WTC11 (cell line): ENCODE data around the gene SLA2. TPM values are rescaled to one million over a fixed set of nuclear protein-coding genes. Genes with fewer than 3 reads are reported as not detected.

Experiments used
- ATAC-seq: fragments of 200-7000 bp; cut with Tn5 transposase; 2 replicates; pipeline ENCODE4 v1.10.0; 2021; ENCODE audit warnings: mild to moderate bottlenecking, moderate library complexity
- CTCF ChIA-PET: fragments of 300-600 bp; sonication (Branson Sonifier 250); formaldehyde crosslinking; loops from one replicate; lab custom pipeline; 2021; ENCODE audit warnings: antibody characterized with exemption; lab: Charles Lee
- POLR2A ChIA-PET: fragments of 350-600 bp; sonication (Branson Sonifier 250); formaldehyde crosslinking; loops from one replicate; lab custom pipeline; 2021; ENCODE audit warnings: antibody characterized with exemption; lab: Charles Lee
- DNase-seq: peaks from one replicate; pipeline ENCODE4 v3.0.0; 2021; ENCODE audit warnings: low spot score
- H3K27ac Mint-ChIP-seq: 2 replicates; pipeline ENCODE4 v1.8.0; 2021; ENCODE audit warnings: mixed read lengths
- H3K27me3 Mint-ChIP-seq: 2 replicates; pipeline ENCODE4 v1.8.0; 2021; ENCODE audit warnings: low read depth, mild to moderate bottlenecking, moderate library complexity, mixed read lengths
- H3K36me3 Mint-ChIP-seq: 2 replicates; pipeline ENCODE4 v1.8.0; 2021; ENCODE audit warnings: mixed read lengths
- H3K4me1 Mint-ChIP-seq: 2 replicates; pipeline ENCODE4 v1.8.0; 2022; ENCODE audit warnings: mixed read lengths
- H3K4me3 Mint-ChIP-seq: 2 replicates; pipeline ENCODE4 v1.8.0; 2021; ENCODE audit warnings: mild to moderate bottlenecking, moderate library complexity, mixed read lengths
- H3K9me3 Mint-ChIP-seq: 2 replicates; pipeline ENCODE4 v1.8.0; 2021; ENCODE audit warnings: mixed read lengths
- CBFB ChIP-seq: sonication (generic); formaldehyde crosslinking; IDR thresholded peaks from 2 replicates; pipeline ENCODE4 v1.8.1; 2022; ENCODE audit warnings: mild to moderate bottlenecking, low read depth, missing genetic modification reagents
- E2F1 ChIP-seq: sonication (generic); formaldehyde crosslinking; IDR thresholded peaks from 2 replicates; pipeline ENCODE4 v1.8.0; 2022; ENCODE audit warnings: mild to moderate bottlenecking, missing genetic modification reagents
- E2F4 ChIP-seq: sonication (generic); formaldehyde crosslinking; IDR thresholded peaks from 2 replicates; pipeline ENCODE4 v1.8.1; 2022; ENCODE audit warnings: low read depth, mild to moderate bottlenecking, moderate library complexity, missing genetic modification reagents, borderline replicate concordance
- ESRRA ChIP-seq: sonication (generic); formaldehyde crosslinking; IDR thresholded peaks from 2 replicates; pipeline ENCODE4 v1.8.1; 2022; ENCODE audit warnings: mild to moderate bottlenecking, missing genetic modification reagents, borderline replicate concordance
- MYBL2 ChIP-seq: sonication (generic); formaldehyde crosslinking; IDR thresholded peaks from 2 replicates; pipeline ENCODE4 v1.8.1; 2023; ENCODE audit warnings: mild to moderate bottlenecking, moderate library complexity, missing genetic modification reagents
- NFATC4 ChIP-seq: fragments of 250-450 bp; sonication (Bioruptor Pico); IDR thresholded peaks from 2 replicates; pipeline ENCODE4 v1.9.0; 2021; ENCODE audit warnings: mild to moderate bottlenecking
- NR1H2 ChIP-seq: sonication (generic); formaldehyde crosslinking; IDR thresholded peaks from 2 replicates; pipeline ENCODE4 v1.9.0; 2021; ENCODE audit warnings: mild to moderate bottlenecking, moderate library complexity, missing genetic modification reagents
- OVOL2 ChIP-seq: fragments of 250-450 bp; sonication (Bioruptor Pico); IDR thresholded peaks from 2 replicates; pipeline ENCODE4 v1.9.0; 2021; ENCODE audit warnings: mild to moderate bottlenecking, borderline replicate concordance
- PRRX2 ChIP-seq: fragments of 250-450 bp; sonication (Bioruptor Pico); IDR thresholded peaks from 2 replicates; pipeline ENCODE4 v1.8.0; 2021; ENCODE audit warnings: mild to moderate bottlenecking
- SMAD3 ChIP-seq: sonication (generic); formaldehyde crosslinking; IDR thresholded peaks from 2 replicates; pipeline ENCODE4 v1.8.0; 2022; ENCODE audit warnings: missing genetic modification reagents, mild to moderate bottlenecking, borderline replicate concordance
- SMAD4 ChIP-seq: sonication (generic); formaldehyde crosslinking; IDR thresholded peaks from 2 replicates; pipeline ENCODE4 v1.8.0; 2022; ENCODE audit warnings: mild to moderate bottlenecking, missing genetic modification reagents
- STAT6 ChIP-seq: sonication (generic); formaldehyde crosslinking; conservative IDR thresholded peaks from 2 replicates; pipeline ENCODE4 v1.8.1; 2023; ENCODE audit warnings: mild to moderate bottlenecking, low read depth, missing genetic modification reagents, moderate library complexity
- TEAD1 ChIP-seq: sonication (generic); formaldehyde crosslinking; IDR thresholded peaks from 2 replicates; pipeline ENCODE4 v1.8.0; 2022; ENCODE audit warnings: mild to moderate bottlenecking, missing genetic modification reagents
- TP53 ChIP-seq: sonication (generic); formaldehyde crosslinking; IDR thresholded peaks from 2 replicates; pipeline ENCODE4 v1.8.1; 2023; ENCODE audit warnings: mild to moderate bottlenecking, missing genetic modification reagents
- ZNF219 ChIP-seq: sonication (generic); formaldehyde crosslinking; IDR thresholded peaks from 2 replicates; pipeline ENCODE4 v1.8.0; 2023; ENCODE audit warnings: missing genetic modification reagents, mild to moderate bottlenecking, borderline replicate concordance
- ZNF396 ChIP-seq: fragments of 250-450 bp; sonication (Bioruptor Pico); IDR thresholded peaks from 2 replicates; pipeline ENCODE4 v1.8.0; 2021; ENCODE audit warnings: mild to moderate bottlenecking, moderate library complexity, borderline replicate concordance
- ZNF671 ChIP-seq: fragments of 250-450 bp; sonication (Bioruptor Pico); IDR thresholded peaks from 2 replicates; pipeline ENCODE4 v1.8.0; 2021; ENCODE audit warnings: mild to moderate bottlenecking
- ZSCAN18 ChIP-seq: fragments of 250-450 bp; sonication (Bioruptor Pico); IDR thresholded peaks from 2 replicates; pipeline ENCODE4 v2.1.2; 2022; ENCODE audit warnings: mild to moderate bottlenecking, moderate library complexity
- total RNA-seq: library from RNA; stranded (reverse); gene quantifications from 3 replicates; pipeline ENCODE4 v1.2.3, GENCODE V29; 2021
- TF ChIP-seq, protein P1 (sequence below): sonication (generic); formaldehyde crosslinking; IDR thresholded peaks from 2 replicates; pipeline ENCODE4 v1.8.0; 2023; ENCODE audit warnings: mild to moderate bottlenecking, missing genetic modification reagents
- TF ChIP-seq, protein P2 (sequence below): sonication (generic); formaldehyde crosslinking; IDR thresholded peaks from 2 replicates; pipeline ENCODE4 v1.8.1; 2023; ENCODE audit warnings: mild to moderate bottlenecking, missing genetic modification reagents
- TF ChIP-seq, protein P3 (sequence below): fragments of 250-450 bp; sonication (Bioruptor Pico); IDR thresholded peaks from 2 replicates; pipeline ENCODE4 v1.9.0; 2021; ENCODE audit warnings: mild to moderate bottlenecking
- TF ChIP-seq, protein P4 (sequence below): sonication (generic); formaldehyde crosslinking; IDR thresholded peaks from 2 replicates; pipeline ENCODE4 v1.8.1; 2022; ENCODE audit warnings: mild to moderate bottlenecking, missing genetic modification reagents, moderate library complexity, borderline replicate concordance
- TF ChIP-seq, protein P5 (sequence below): sonication (generic); formaldehyde crosslinking; IDR thresholded peaks from 2 replicates; pipeline ENCODE4 v1.8.1; 2023; ENCODE audit warnings: mild to moderate bottlenecking, missing genetic modification reagents, moderate library complexity

Gene SLA2
- total RNA-seq, 1 experiment from 2014 or later, result 0.17 TPM

- ChIA-PET CTCF (interaction anchor here (0.8 to 2.6 kb wide), 7 partner anchors 11 to 246 kb away, joined by 3 to 12 read pairs (median 6); partner anchors contain the start of genes MYL9 and RAB5IF), POLR2A (interaction anchor here (0.5 kb wide), 1 partner anchor 13 kb away, joined by 3 read pairs; no protein-coding TSS in a partner anchor)
- no peak overlapping the region for H3K4me3 Mint-ChIP-seq
- no peak for DNase-seq
- TF ChIP-seq SMAD3 (CRISPR knock-in tag) (no peak), ESRRA (no peak), MYBL2 (CRISPR knock-in tag) (no peak), ZNF671 (CRISPR knock-in tag) (no peak), CBFB (CRISPR knock-in tag) (no peak), TEAD1 (CRISPR knock-in tag) (no peak), OVOL2 (CRISPR knock-in tag) (no peak), E2F4 (no peak), ZNF396 (CRISPR knock-in tag) (no peak), NFATC4 (no peak), PRRX2 (no peak)
- TF ChIP-seq, protein P1, sequence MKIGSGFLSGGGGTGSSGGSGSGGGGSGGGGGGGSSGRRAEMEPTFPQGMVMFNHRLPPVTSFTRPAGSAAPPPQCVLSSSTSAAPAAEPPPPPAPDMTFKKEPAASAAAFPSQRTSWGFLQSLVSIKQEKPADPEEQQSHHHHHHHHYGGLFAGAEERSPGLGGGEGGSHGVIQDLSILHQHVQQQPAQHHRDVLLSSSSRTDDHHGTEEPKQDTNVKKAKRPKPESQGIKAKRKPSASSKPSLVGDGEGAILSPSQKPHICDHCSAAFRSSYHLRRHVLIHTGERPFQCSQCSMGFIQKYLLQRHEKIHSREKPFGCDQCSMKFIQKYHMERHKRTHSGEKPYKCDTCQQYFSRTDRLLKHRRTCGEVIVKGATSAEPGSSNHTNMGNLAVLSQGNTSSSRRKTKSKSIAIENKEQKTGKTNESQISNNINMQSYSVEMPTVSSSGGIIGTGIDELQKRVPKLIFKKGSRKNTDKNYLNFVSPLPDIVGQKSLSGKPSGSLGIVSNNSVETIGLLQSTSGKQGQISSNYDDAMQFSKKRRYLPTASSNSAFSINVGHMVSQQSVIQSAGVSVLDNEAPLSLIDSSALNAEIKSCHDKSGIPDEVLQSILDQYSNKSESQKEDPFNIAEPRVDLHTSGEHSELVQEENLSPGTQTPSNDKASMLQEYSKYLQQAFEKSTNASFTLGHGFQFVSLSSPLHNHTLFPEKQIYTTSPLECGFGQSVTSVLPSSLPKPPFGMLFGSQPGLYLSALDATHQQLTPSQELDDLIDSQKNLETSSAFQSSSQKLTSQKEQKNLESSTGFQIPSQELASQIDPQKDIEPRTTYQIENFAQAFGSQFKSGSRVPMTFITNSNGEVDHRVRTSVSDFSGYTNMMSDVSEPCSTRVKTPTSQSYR (CRISPR knock-in tag), result no peak
- H3K9me3 Mint-ChIP-seq, result no peaks in the 10 kb centered on the region
- no peaks in the 10 kb centered on the region for H3K27me3 Mint-ChIP-seq
- peaks cover 9% of the 10 kb centered on the region for H3K4me1 Mint-ChIP-seq
- no peak for ATAC-seq
- no peaks in the 10 kb centered on the region for H3K36me3 Mint-ChIP-seq
- H3K27ac Mint-ChIP-seq, result no peak overlapping the region
Observed at GRCh38 chr20:36623444-36623843, 22.6 kb downstream of the SLA2 start.

GRCh38 chr20:36620917-36621316 is 25.1 kb downstream of the SLA2 start:
- peaks cover 9% of the 10 kb centered on the region for H3K4me1 Mint-ChIP-seq
- TF ChIP-seq ZSCAN18 (no peak), ZNF219 (CRISPR knock-in tag) (no peak), NR1H2 (CRISPR knock-in tag) (no peak), E2F1 (no peak), SMAD4 (no peak), STAT6 (CRISPR knock-in tag) (no peak), TP53 (CRISPR knock-in tag) (no peak)
- TF ChIP-seq, protein P2, sequence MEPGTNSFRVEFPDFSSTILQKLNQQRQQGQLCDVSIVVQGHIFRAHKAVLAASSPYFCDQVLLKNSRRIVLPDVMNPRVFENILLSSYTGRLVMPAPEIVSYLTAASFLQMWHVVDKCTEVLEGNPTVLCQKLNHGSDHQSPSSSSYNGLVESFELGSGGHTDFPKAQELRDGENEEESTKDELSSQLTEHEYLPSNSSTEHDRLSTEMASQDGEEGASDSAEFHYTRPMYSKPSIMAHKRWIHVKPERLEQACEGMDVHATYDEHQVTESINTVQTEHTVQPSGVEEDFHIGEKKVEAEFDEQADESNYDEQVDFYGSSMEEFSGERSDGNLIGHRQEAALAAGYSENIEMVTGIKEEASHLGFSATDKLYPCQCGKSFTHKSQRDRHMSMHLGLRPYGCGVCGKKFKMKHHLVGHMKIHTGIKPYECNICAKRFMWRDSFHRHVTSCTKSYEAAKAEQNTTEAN (CRISPR knock-in tag), result no peak
- TF ChIP-seq, protein P3, sequence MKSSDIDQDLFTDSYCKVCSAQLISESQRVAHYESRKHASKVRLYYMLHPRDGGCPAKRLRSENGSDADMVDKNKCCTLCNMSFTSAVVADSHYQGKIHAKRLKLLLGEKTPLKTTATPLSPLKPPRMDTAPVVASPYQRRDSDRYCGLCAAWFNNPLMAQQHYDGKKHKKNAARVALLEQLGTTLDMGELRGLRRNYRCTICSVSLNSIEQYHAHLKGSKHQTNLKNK, result no peak
- TF ChIP-seq, protein P4, sequence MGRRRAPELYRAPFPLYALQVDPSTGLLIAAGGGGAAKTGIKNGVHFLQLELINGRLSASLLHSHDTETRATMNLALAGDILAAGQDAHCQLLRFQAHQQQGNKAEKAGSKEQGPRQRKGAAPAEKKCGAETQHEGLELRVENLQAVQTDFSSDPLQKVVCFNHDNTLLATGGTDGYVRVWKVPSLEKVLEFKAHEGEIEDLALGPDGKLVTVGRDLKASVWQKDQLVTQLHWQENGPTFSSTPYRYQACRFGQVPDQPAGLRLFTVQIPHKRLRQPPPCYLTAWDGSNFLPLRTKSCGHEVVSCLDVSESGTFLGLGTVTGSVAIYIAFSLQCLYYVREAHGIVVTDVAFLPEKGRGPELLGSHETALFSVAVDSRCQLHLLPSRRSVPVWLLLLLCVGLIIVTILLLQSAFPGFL (CRISPR knock-in tag), result no peak
- TF ChIP-seq, protein P5, sequence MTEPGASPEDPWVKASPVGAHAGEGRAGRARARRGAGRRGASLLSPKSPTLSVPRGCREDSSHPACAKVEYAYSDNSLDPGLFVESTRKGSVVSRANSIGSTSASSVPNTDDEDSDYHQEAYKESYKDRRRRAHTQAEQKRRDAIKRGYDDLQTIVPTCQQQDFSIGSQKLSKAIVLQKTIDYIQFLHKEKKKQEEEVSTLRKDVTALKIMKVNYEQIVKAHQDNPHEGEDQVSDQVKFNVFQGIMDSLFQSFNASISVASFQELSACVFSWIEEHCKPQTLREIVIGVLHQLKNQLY (CRISPR knock-in tag), result no peak
- H3K36me3 Mint-ChIP-seq, result no peaks in the 10 kb centered on the region
- H3K9me3 Mint-ChIP-seq, result no peaks in the 10 kb centered on the region
- H3K4me3 Mint-ChIP-seq, result no peak overlapping the region
- ATAC-seq, result no peak
- POLR2A ChIA-PET, result no interaction called here
- no peak overlapping the region for H3K27ac Mint-ChIP-seq
- CTCF ChIA-PET, result interaction anchor here (0.7 kb wide), 1 partner anchor 12 kb away, joined by 6 read pairs; no protein-coding TSS in a partner anchor
- no peak for DNase-seq
- no peaks in the 10 kb centered on the region for H3K27me3 Mint-ChIP-seq
